ENCODE measurements around the gene MRPL39. TPM values are rescaled to one million over a fixed set of nuclear protein-coding genes. Genes with fewer than 3 reads are reported as not detected.

MRPL39 gene
- total RNA-seq, 1 experiment from 2014 or later, result 21.2 TPM

GRCh38 chr21:25615880-25616279 lies 8.6 kb upstream of the MRPL39 start:
- no peak for DNase-seq
- no peaks in the 10 kb centered on the region for H3K9me3 ChIP-seq (ENCODE audit: insufficient read depth, low read depth)
- H3K27ac ChIP-seq, result no peak overlapping the region
- no peaks in the 10 kb centered on the region for H3K36me3 ChIP-seq (ENCODE audit: low read depth)
- H3K4me2 ChIP-seq, result no peak overlapping the region
- no TSS peak for BruUV-seq (replicated peaks)
- no peak overlapping the region for H2AFZ ChIP-seq
- H4K20me1 ChIP-seq (ENCODE audit: insufficient read depth), result no peaks in the 10 kb centered on the region
- no peaks in the 10 kb centered on the region for H3K79me2 ChIP-seq (ENCODE audit: low read depth)
- H3K4me1 ChIP-seq (replicated peaks; ENCODE audit: insufficient read depth), result no peaks in the 10 kb centered on the region
- POLR2A ChIA-PET (ENCODE audit: unreplicated experiment), result no interaction called here
- no peaks in the 10 kb centered on the region for H3K27me3 ChIP-seq (ENCODE audit: insufficient read depth, low read depth)
- intact Hi-C loops (cut with micrococcal nuclease; ENCODE audit: unreplicated experiment), result no loop called here
- no peak overlapping the region for H3K4me3 ChIP-seq
- CTCF ChIA-PET, result no interaction called here
- no peaks in the 10 kb centered on the region for H3F3A ChIP-seq (ENCODE audit: insufficient read depth, low read depth)
- TF ChIP-seq EZH2 (IDR thresholded peaks at IDR 0.05; ENCODE audit: low read depth) (no peak), CTCF (conservative IDR thresholded peaks at IDR 0.05) (no peak)
- H3K9me2 ChIP-seq (ENCODE audit: insufficient read depth), result no peaks in the 10 kb centered on the region

GRCh38 chr21:25614441-25614840 lies 7.2 kb upstream of the MRPL39 start:
- H4K20me1 ChIP-seq (ENCODE audit: insufficient read depth), result no peaks in the 10 kb centered on the region
- H3F3A ChIP-seq (ENCODE audit: insufficient read depth, low read depth), result no peaks in the 10 kb centered on the region
- no peak overlapping the region for H3K27ac ChIP-seq
- H3K9me2 ChIP-seq (ENCODE audit: insufficient read depth), result no peaks in the 10 kb centered on the region
- no peak overlapping the region for H2AFZ ChIP-seq
- TF ChIP-seq CTCF (conservative IDR thresholded peaks at IDR 0.05), result no peak
- TF ChIP-seq EZH2 (IDR thresholded peaks at IDR 0.05; ENCODE audit: low read depth), result no peak
- ChIA-PET POLR2A (ENCODE audit: unreplicated experiment) (no interaction called here), CTCF (no interaction called here)
- no peaks in the 10 kb centered on the region for H3K27me3 ChIP-seq (ENCODE audit: insufficient read depth, low read depth)
- H3K79me2 ChIP-seq (ENCODE audit: low read depth), result no peaks in the 10 kb centered on the region
- no peaks in the 10 kb centered on the region for H3K36me3 ChIP-seq (ENCODE audit: low read depth)
- H3K9me3 ChIP-seq (ENCODE audit: insufficient read depth, low read depth), result no peaks in the 10 kb centered on the region
- no peaks in the 10 kb centered on the region for H3K4me1 ChIP-seq (replicated peaks; ENCODE audit: insufficient read depth)
- H3K4me3 ChIP-seq, result no peak overlapping the region
- no peak overlapping the region for H3K4me2 ChIP-seq
- no peak for DNase-seq
- BruUV-seq (replicated peaks), result no TSS peak
- intact Hi-C loops (cut with micrococcal nuclease; ENCODE audit: unreplicated experiment), result no loop called here

GRCh38 chr21:25608044-25608737 lies 910 bp upstream of the MRPL39 start:
- ChIA-PET CTCF (interaction anchor here (0.5 kb wide), 1 partner anchor 1074 kb away, joined by 3 read pairs; no protein-coding TSS in a partner anchor), POLR2A (ENCODE audit: unreplicated experiment) (no interaction called here)
- Histone ChIP-seq H3K27ac (no peak overlapping the region), H3K9me3 (ENCODE audit: insufficient read depth, low read depth) (no peaks in the 10 kb centered on the region), H3K27me3 (ENCODE audit: insufficient read depth, low read depth) (no peaks in the 10 kb centered on the region), H3K4me2 (peak overlapping the region; percentile 87), H3K4me1 (replicated peaks; ENCODE audit: insufficient read depth) (no peaks in the 10 kb centered on the region), H3K36me3 (ENCODE audit: low read depth) (no peaks in the 10 kb centered on the region), H3K4me3 (peak overlapping the region; percentile 83), H4K20me1 (ENCODE audit: insufficient read depth) (no peaks in the 10 kb centered on the region), H3F3A (ENCODE audit: insufficient read depth, low read depth) (no peaks in the 10 kb centered on the region), H3K9me2 (ENCODE audit: insufficient read depth) (no peaks in the 10 kb centered on the region), H2AFZ (peak overlapping the region; percentile 96), H3K79me2 (ENCODE audit: low read depth) (peaks cover 10% of the 10 kb centered on the region)
- TF ChIP-seq EZH2 (IDR thresholded peaks at IDR 0.05; ENCODE audit: low read depth), result no peak
- peak; percentile 81 for TF ChIP-seq CTCF (conservative IDR thresholded peaks at IDR 0.05)
- intact Hi-C loops (cut with micrococcal nuclease; ENCODE audit: unreplicated experiment), result loop anchor here (1.0 to 10.0 kb wide), 7 partner anchors 100 to 1239 kb away; partner anchors contain the start of genes APP, ATP5PF and GABPA
- peak; percentile 57 to 58 for DNase-seq
- BruUV-seq (replicated peaks), result no TSS peak

All from PC-9 (cell line).